Measurements from ENCODE around the gene PHLDB1. TPM values are rescaled to one million over a fixed set of nuclear protein-coding genes. Genes with fewer than 3 reads are reported as not detected.
"Not testable (repeated sequence)": the region's sequence is repeated elsewhere in the genome, so short reads cannot be mapped to it uniquely, and the experiment has no call there.

The PHLDB1 gene
- total RNA-seq, 1 donor from 2014 or later = 45.4 TPM

DNA sequence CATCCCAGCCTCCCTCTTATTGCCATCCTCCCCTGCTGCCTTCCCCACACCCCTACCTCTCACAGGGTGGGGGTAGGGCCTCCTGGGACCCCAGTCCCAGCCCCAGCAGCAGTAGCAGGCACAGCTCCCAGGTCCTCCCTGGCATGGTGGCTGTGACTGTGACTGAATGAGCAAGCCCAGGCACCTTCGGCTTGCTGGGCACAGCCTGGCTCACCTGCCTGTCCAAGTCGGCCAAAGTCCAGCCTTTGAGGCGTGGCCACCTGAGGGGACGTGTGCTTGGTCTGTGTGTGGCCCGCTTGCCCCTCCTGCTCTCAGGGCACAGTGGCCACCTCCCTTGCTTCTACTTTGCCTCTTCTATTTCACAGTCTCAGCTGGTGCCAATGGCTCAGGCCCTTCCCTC is 72.1 kb downstream of the PHLDB1 start, which contains the start of gene TREH:
TSS of gene TREH (minus strand) at position 168 of the 400 bp plus-strand sequence. CDS start at position 145, 23 bp downstream.
- TF ChIP-seq, protein P1, sequence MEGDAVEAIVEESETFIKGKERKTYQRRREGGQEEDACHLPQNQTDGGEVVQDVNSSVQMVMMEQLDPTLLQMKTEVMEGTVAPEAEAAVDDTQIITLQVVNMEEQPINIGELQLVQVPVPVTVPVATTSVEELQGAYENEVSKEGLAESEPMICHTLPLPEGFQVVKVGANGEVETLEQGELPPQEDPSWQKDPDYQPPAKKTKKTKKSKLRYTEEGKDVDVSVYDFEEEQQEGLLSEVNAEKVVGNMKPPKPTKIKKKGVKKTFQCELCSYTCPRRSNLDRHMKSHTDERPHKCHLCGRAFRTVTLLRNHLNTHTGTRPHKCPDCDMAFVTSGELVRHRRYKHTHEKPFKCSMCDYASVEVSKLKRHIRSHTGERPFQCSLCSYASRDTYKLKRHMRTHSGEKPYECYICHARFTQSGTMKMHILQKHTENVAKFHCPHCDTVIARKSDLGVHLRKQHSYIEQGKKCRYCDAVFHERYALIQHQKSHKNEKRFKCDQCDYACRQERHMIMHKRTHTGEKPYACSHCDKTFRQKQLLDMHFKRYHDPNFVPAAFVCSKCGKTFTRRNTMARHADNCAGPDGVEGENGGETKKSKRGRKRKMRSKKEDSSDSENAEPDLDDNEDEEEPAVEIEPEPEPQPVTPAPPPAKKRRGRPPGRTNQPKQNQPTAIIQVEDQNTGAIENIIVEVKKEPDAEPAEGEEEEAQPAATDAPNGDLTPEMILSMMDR (IDR thresholded peaks at IDR 0.05; ENCODE audit: unreplicated experiment) = no peak
- H3K36me3 Mint-ChIP-seq (ENCODE audit: low read depth, unreplicated experiment) = no peaks in the 10 kb centered on the region
- no peaks in the 10 kb centered on the region for H3K9me3 Mint-ChIP-seq (ENCODE audit: unreplicated experiment)
- no peak within 1 kb of the TSS for H3K4me3 Mint-ChIP-seq (ENCODE audit: unreplicated experiment)
- no peaks in the 10 kb centered on the region for H3K4me1 Mint-ChIP-seq (ENCODE audit: unreplicated experiment)
- H3K27ac Mint-ChIP-seq (ENCODE audit: unreplicated experiment) = no peak within 1 kb of the TSS
- DNase-seq (ENCODE audit: low spot score) = no peak
- H3K27me3 Mint-ChIP-seq (ENCODE audit: unreplicated experiment) = peaks cover 7% of the 10 kb centered on the region

DNA sequence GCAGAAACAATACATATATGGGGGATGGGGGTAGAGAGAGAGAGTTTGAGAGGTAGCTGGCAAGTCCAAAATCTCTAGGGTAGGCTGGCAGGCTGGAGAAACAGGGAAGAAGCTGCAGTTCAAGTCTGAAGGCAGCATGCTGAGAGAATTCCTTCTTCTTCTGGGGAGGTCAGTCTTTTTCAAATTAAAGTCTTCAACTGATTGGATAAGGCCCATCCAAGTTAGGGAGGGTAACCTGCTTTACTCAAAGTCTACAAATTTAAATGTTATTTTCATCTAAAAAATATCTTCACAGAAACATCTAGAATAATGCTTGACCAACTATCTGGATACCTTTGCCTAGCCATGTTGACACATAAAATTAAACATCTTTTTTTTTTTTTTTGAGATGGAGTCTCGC is 75.0 kb downstream of the PHLDB1 start:
- Mint-ChIP-seq H3K36me3 (ENCODE audit: low read depth, unreplicated experiment) (no peaks in the 10 kb centered on the region), H3K27ac (ENCODE audit: unreplicated experiment) (no peak overlapping the region), H3K9me3 (ENCODE audit: unreplicated experiment) (no peaks in the 10 kb centered on the region), H3K4me3 (ENCODE audit: unreplicated experiment) (no peak overlapping the region), H3K4me1 (ENCODE audit: unreplicated experiment) (peaks cover 3% of the 10 kb centered on the region), H3K27me3 (ENCODE audit: unreplicated experiment) (peaks cover 7% of the 10 kb centered on the region)
- no peak for DNase-seq (ENCODE audit: low spot score)
- TF ChIP-seq, protein P1 (IDR thresholded peaks at IDR 0.05; ENCODE audit: unreplicated experiment) = no peak

DNA sequence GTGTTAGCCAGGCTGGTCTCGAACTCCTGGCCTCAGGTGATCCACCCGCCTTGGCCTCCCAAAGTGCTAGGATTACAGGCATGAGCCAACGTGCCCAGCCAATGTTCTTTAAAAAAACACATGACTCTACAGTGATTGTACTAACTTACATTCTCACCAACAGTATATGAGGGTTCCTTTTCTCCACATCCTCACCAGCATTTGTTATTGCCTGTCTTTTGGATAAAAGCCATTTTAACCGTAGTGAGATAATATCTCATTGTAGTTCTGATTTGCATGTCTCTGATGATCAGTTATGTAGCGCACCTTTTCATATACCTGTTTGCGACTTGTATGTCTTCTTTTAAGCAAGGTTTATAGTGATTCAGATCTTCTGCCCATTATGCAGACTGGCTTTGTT is 75.5 kb downstream of the PHLDB1 start:
- not testable (repeated sequence) for H3K4me3 Mint-ChIP-seq (ENCODE audit: unreplicated experiment); H3K27ac Mint-ChIP-seq (ENCODE audit: unreplicated experiment); DNase-seq (ENCODE audit: low spot score); H3K36me3 Mint-ChIP-seq (ENCODE audit: low read depth, unreplicated experiment); H3K4me1 Mint-ChIP-seq (ENCODE audit: unreplicated experiment); H3K9me3 Mint-ChIP-seq (ENCODE audit: unreplicated experiment); H3K27me3 Mint-ChIP-seq (ENCODE audit: unreplicated experiment)

DNA sequence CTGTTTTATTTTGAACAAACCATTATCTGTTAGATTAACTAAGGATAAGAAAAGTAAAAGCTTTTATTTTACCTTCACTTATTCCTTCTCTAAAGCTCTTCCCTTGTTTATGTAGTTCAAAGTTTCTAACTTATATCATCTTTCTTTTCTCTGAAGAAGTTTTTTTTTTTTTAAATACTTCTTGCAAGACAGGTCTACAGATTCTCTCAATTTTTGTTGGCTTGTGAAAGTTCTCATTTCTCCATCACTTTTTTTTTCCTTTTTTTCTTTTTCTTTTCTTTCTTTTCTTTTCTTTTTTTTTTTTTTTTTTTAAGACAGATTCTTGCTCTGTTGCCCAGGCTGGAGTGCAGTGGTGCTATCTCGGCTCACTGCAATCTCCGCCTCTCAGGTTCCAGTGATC is 76.8 kb downstream of the PHLDB1 start:
- peaks cover 3% of the 10 kb centered on the region for H3K4me1 Mint-ChIP-seq (ENCODE audit: unreplicated experiment)
- no peaks in the 10 kb centered on the region for H3K36me3 Mint-ChIP-seq (ENCODE audit: low read depth, unreplicated experiment)
- TF ChIP-seq, protein P1 (IDR thresholded peaks at IDR 0.05; ENCODE audit: unreplicated experiment) = no peak
- H3K9me3 Mint-ChIP-seq (ENCODE audit: unreplicated experiment) = no peaks in the 10 kb centered on the region
- no peak for DNase-seq (ENCODE audit: low spot score)
- no peak overlapping the region for H3K27ac Mint-ChIP-seq (ENCODE audit: unreplicated experiment)
- H3K27me3 Mint-ChIP-seq (ENCODE audit: unreplicated experiment) = peaks cover 4% of the 10 kb centered on the region
- H3K4me3 Mint-ChIP-seq (ENCODE audit: unreplicated experiment) = no peak overlapping the region

DNA sequence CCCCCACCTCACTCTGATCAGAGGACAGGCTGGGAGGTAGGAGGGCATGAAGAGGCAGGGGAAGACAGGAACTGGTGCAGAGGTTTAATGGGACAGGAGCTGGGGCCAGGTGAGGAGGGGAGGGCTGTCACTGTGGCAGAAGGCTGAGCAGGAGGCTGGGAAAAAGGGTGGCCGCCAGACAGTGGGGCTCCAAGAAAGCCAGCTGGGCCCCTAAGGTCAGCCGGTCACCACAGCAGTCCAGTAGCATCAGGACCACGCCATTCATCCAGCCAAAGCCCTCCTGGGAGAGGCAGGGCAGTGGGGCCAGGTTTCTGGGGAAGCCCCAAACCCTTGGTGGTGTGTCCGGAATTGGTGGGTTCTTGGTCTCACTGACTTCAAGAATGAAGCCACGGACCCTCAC is 80.5 kb downstream of the PHLDB1 start:
- Mint-ChIP-seq H3K27ac (ENCODE audit: unreplicated experiment) (no peak overlapping the region), H3K4me1 (ENCODE audit: unreplicated experiment) (peaks cover 12% of the 10 kb centered on the region), H3K9me3 (ENCODE audit: unreplicated experiment) (no peaks in the 10 kb centered on the region), H3K36me3 (ENCODE audit: low read depth, unreplicated experiment) (no peaks in the 10 kb centered on the region), H3K4me3 (ENCODE audit: unreplicated experiment) (no peak overlapping the region), H3K27me3 (ENCODE audit: unreplicated experiment) (peaks cover 6% of the 10 kb centered on the region)
- TF ChIP-seq, protein P1 (IDR thresholded peaks at IDR 0.05; ENCODE audit: unreplicated experiment) = no peak
- DNase-seq (ENCODE audit: low spot score) = no peak

DNA sequence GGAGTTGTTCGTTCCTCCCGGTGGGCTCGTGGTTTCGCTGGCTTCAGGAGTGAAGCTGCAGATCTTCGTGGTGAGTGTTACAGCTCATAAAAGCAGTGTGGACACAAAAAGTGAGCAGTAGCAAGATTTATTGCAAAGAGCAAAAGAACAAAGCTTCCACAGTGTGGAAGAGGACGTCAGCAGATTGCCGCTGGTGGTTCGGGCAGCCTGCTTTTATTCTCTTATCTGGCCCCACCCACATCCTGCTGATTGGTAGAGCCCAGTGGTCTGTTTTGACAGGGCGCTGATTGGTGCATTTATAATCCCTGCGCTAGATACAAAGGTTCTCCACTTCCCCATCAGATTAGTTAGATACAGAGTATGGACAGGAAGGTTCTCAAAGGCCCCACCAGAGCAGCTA is 80.9 kb downstream of the PHLDB1 start:
- H3K36me3 Mint-ChIP-seq (ENCODE audit: low read depth, unreplicated experiment); H3K27me3 Mint-ChIP-seq (ENCODE audit: unreplicated experiment); H3K9me3 Mint-ChIP-seq (ENCODE audit: unreplicated experiment); H3K4me3 Mint-ChIP-seq (ENCODE audit: unreplicated experiment); DNase-seq (ENCODE audit: low spot score); H3K27ac Mint-ChIP-seq (ENCODE audit: unreplicated experiment): not testable (repeated sequence)
- H3K4me1 Mint-ChIP-seq (ENCODE audit: unreplicated experiment) = peaks cover 12% of the 10 kb centered on the region
